DMS 273 treated with DMSO at 0.1 percent for 48 hours (cell line): ENCODE data around the gene FBXL13.
A peak's percentile ranks its signal among the peaks of the same experiment; 100 is the strongest.

Experiments
- DNase-seq: peaks from one replicate; lab custom pipeline; 2025; lab: John Stamatoyannopoulos, UW

The FBXL13 gene

GRCh38 chr7:102892631-102893278 is 181.8 kb downstream of the FBXL13 start:
- DNase-seq, result no peak

- peak; percentile 25 for DNase-seq
These were observed 182.8 kb downstream of the FBXL13 start for GRCh38 chr7:102891693-102892261.

GRCh38 chr7:102890971-102891692 is 183.5 kb downstream of the FBXL13 start:
- no peak for DNase-seq

- no peak for DNase-seq
These were observed 184.2 kb downstream of the FBXL13 start for GRCh38 chr7:102890292-102890970.

- no peak for DNase-seq
These were observed 184.7 kb downstream of the FBXL13 start for GRCh38 chr7:102889851-102890250.

GRCh38 chr7:102888561-102889233 is 185.9 kb downstream of the FBXL13 start:
- DNase-seq, result no peak

GRCh38 chr7:102883098-102883860 is 191.3 kb downstream of the FBXL13 start:
- DNase-seq, result no peak

- DNase-seq, result no peak
These were observed 198.8 kb downstream of the FBXL13 start for GRCh38 chr7:102875700-102876295.

GRCh38 chr7:102874966-102875365 is 199.6 kb downstream of the FBXL13 start:
- no peak for DNase-seq

- DNase-seq, result no peak
These were observed 200.3 kb downstream of the FBXL13 start for GRCh38 chr7:102874166-102874829.

GRCh38 chr7:102873470-102874165 is 201.0 kb downstream of the FBXL13 start:
- no peak for DNase-seq

GRCh38 chr7:102872460-102872859 is 202.1 kb downstream of the FBXL13 start:
- no peak for DNase-seq

GRCh38 chr7:102869195-102869594 is 205.4 kb downstream of the FBXL13 start:
- no peak for DNase-seq

- DNase-seq, result no peak
These were observed 207.9 kb downstream of the FBXL13 start for GRCh38 chr7:102866535-102867215.

GRCh38 chr7:102864958-102865357 is 209.6 kb downstream of the FBXL13 start:
- DNase-seq, result no peak

GRCh38 chr7:102860351-102860811 is 214.2 kb downstream of the FBXL13 start:
- no peak for DNase-seq

GRCh38 chr7:102859799-102860125 is 214.8 kb downstream of the FBXL13 start:
- DNase-seq, result no peak

- DNase-seq, result no peak
These were observed 215.4 kb downstream of the FBXL13 start for GRCh38 chr7:102859084-102859798.

GRCh38 chr7:102856036-102856435 is 218.6 kb downstream of the FBXL13 start:
- DNase-seq, result no peak
